ENCODE data around the gene HELLS.

DNA sequence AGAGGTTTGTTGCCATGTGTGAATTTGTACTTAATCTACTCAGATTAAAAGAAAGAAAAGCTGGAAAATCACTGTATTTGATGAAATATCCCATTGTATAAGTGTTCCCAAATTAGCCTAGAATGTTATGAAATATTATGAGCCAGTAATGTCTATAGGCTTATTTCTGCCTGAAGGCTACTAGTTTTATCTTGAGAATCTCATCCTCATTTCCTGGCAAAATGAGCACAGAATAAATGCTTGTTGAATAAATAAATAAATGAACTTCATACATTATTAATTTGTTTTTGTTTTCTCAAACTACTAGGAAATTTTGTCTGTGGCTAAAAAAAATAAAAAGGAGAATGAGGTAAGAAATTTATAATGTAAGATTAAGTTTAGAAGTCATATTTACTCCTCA is 25.5 kb downstream of the HELLS start:
- no peak for TF ChIP-seq POLR2A (IDR thresholded peaks at IDR 0.05; ENCODE audit: low read length)
- no peak for TF ChIP-seq GATA1 (IDR thresholded peaks at IDR 0.05; ENCODE audit: low read depth, low read length)
